WI38 (cell line): ENCODE results near the gene CELSR3.

Experiments used
- H3K4me3 ChIP-seq: 2 replicates; pipeline ENCODE4 v1.5.1; 2011; ENCODE audit warnings: low read depth, mild to moderate bottlenecking, control low read depth, low read length
- CTCF ChIP-seq: IDR thresholded peaks from 2 replicates; pipeline ENCODE4 v1.5.1; 2012; ENCODE audit warnings: low read depth, mild to moderate bottlenecking, control low read depth, low read length

Gene CELSR3

GRCh38 chr3:48674505-48674904, 11.8 kb upstream of the CELSR3 start:
- TF ChIP-seq CTCF: no peak

GRCh38 chr3:48672522-48672921, 9.8 kb upstream of the CELSR3 start:
- no peak overlapping the region for H3K4me3 ChIP-seq
- TF ChIP-seq CTCF: no peak

More at GRCh38 chr3:48674505-48674904, 11.8 kb upstream of the CELSR3 start:
- no peak overlapping the region for H3K4me3 ChIP-seq

- H3K4me3 ChIP-seq: no peak overlapping the region
- no peak for TF ChIP-seq CTCF
Measured at GRCh38 chr3:48664929-48665328, 2.2 kb upstream of the CELSR3 start.

GRCh38 chr3:48664313-48664644, 1.6 kb upstream of the CELSR3 start:
- TF ChIP-seq CTCF: no peak
- H3K4me3 ChIP-seq: no peak overlapping the region; the same call in 1 of the 2 replicates

- TF ChIP-seq CTCF: peak; percentile 87
- peak overlapping the region; percentile 65 for H3K4me3 ChIP-seq
Measured at GRCh38 chr3:48663489-48664312, 1.0 kb upstream of the CELSR3 start.

GRCh38 chr3:48662145-48662752, 437 bp downstream of the CELSR3 start:
- TF ChIP-seq CTCF: no peak

GRCh38 chr3:48661501-48662144, 1.1 kb downstream of the CELSR3 start:
- TF ChIP-seq CTCF: no peak
- H3K4me3 ChIP-seq: peak overlapping the region; percentile 40

More at GRCh38 chr3:48662145-48662752, 437 bp downstream of the CELSR3 start:
- peak overlapping the region; percentile 65; the same call in 1 of the 2 replicates for H3K4me3 ChIP-seq
